ENCODE data around the gene HCN4. TPM values are rescaled to one million over a fixed set of nuclear protein-coding genes. Genes with fewer than 3 reads are reported as not detected.

The HCN4 gene
- total and polyA plus RNA-seq, 2 of the 8 experiments (the other 6 are each of a cell fraction or from before 2014, with no cell fraction given), result 3.7 to 8.5 TPM

GRCh38 chr15:73335471-73335870 is 33.3 kb downstream of the HCN4 start:
- no peak overlapping the region for H2BK15ac ChIP-seq (ENCODE audit: low read length)
- no peak overlapping the region for H4K5ac ChIP-seq (ENCODE audit: insufficient read length, low read depth, low read length)
- H3K9me3 ChIP-seq (ENCODE audit: insufficient read depth in 2 of 2, low read depth in 1 of 2, low read length in 1 of 2), result no peaks in the 10 kb centered on the region
- H2BK12ac ChIP-seq (ENCODE audit: low read depth, low read length), result no peak overlapping the region
- H3K4me1 ChIP-seq (replicated peaks in 1 of 4; ENCODE audit: control insufficient read depth in 3 of 4, insufficient read depth in 4 of 4, low read length in 3 of 4), result peaks cover 0 to 6% (median 2%) of the 10 kb centered on the region in 4 experiments; a peak in 2 of 7 replicates
- no peak overlapping the region for H2BK120ac ChIP-seq (replicated peaks; ENCODE audit: low read depth, low read length)
- no peak overlapping the region for H3K23ac ChIP-seq (ENCODE audit: insufficient read length)
- H3K27ac ChIP-seq (ENCODE audit: low read depth, low read length), result no peak overlapping the region; the same call in 1 of the 2 replicates
- H3K23me2 ChIP-seq (ENCODE audit: low read depth, low read length), result no peaks in the 10 kb centered on the region
- FAIRE-seq, result no peak
- H3K14ac ChIP-seq (ENCODE audit: insufficient read length), result no peak overlapping the region
- no peaks in the 10 kb centered on the region for H3K27me3 ChIP-seq (replicated peaks in 1 of 4; ENCODE audit: control insufficient read depth in 3 of 4, extremely low read depth in 1 of 4, insufficient read depth in 3 of 4, low read length in 3 of 4)
- H3K4ac ChIP-seq (replicated peaks; ENCODE audit: insufficient read length, low read depth, low read length), result no peak overlapping the region
- DNase-seq (ENCODE audit: low read depth in 1 of 2, low spot score in 2 of 2), result no peak
- ChIA-PET POLR2A (ENCODE audit: partially characterized antibody) (interaction anchor here (1.3 to 1.6 kb wide), 2 partner anchors 10 to 271 kb away, joined by 5 to 6 read pairs; no protein-coding TSS in a partner anchor), CTCF (ENCODE audit: partially characterized antibody) (interaction anchor here (0.7 to 1.8 kb wide), 2 partner anchors 10 to 576 kb away, joined by 3 to 6 read pairs; no protein-coding TSS in a partner anchor)
- H4K20me1 ChIP-seq (replicated peaks in 1 of 2; ENCODE audit: control insufficient read depth in 1 of 2, insufficient read depth in 2 of 2, low read length in 2 of 2), result peaks cover 2 to 4% of the 10 kb centered on the region in 2 experiments
- H3K56ac ChIP-seq (replicated peaks; ENCODE audit: insufficient read length, low read depth, low read length), result no peak overlapping the region
- peaks cover 8% of the 10 kb centered on the region for H3K79me1 ChIP-seq (ENCODE audit: low read depth, low read length)
- H2BK5ac ChIP-seq (ENCODE audit: low read depth, low read length), result no peak overlapping the region
- H4K91ac ChIP-seq (replicated peaks; ENCODE audit: insufficient read length, low read length), result no peak overlapping the region
- H3K18ac ChIP-seq (ENCODE audit: extremely low read depth, low read length), result no peak overlapping the region; the same call in 1 of the 2 replicates
- H4K8ac ChIP-seq (ENCODE audit: extremely low read depth, insufficient read depth, low read length), result no peak overlapping the region
- H3K9ac ChIP-seq (replicated peaks in 1 of 4; ENCODE audit: extremely low read depth in 1 of 4, low read depth in 3 of 4, low read length in 3 of 4), result no peak overlapping the region
- WGBS, 2 experiments (ENCODE audit: extremely low coverage in 1 of 2, insufficient coverage in 1 of 2, insufficient read length in 1 of 2, insufficient replicate concordance in 2 of 2, low coverage in 1 of 2, low lambda C conversion rate in 2 of 2, missing lambda C conversion rate in 1 of 2), result 86% methylated on average over 5 of the region's 5 CpGs; no CpG with 5 or more reads in 1 of the 2 experiments
- peaks cover 0 to 2% (median 0%) of the 10 kb centered on the region in 4 experiments; a peak in 3 of 8 replicates for H3K36me3 ChIP-seq (ENCODE audit: control insufficient read depth in 2 of 4, insufficient read depth in 4 of 4, low read length in 3 of 4)
- H3K4me3 ChIP-seq (ENCODE audit: extremely low read depth in 1 of 4, insufficient read depth in 2 of 4, low read depth in 3 of 4, low read length in 4 of 4), result no peak overlapping the region
- no peak overlapping the region for H2AK5ac ChIP-seq (ENCODE audit: low read depth, low read length)
- H3K4me2 ChIP-seq (ENCODE audit: insufficient read depth in 1 of 2, low read depth in 2 of 2, low read length in 2 of 2), result no peak overlapping the region
- H2BK20ac ChIP-seq (ENCODE audit: low read length), result no peak overlapping the region
- H2AFZ ChIP-seq (ENCODE audit: low read length), result no peak overlapping the region
- peaks cover 0 to 8% of the 10 kb centered on the region in 2 experiments; a peak in 2 of 4 replicates for H3K79me2 ChIP-seq (ENCODE audit: control insufficient read depth in 1 of 2, insufficient read depth in 2 of 2, low read length in 2 of 2)
- TF ChIP-seq RNF2 (IDR thresholded peaks at IDR 0.05; ENCODE audit: borderline replicate concordance, low read depth, low read length, missing control alignments, poor library complexity, severe bottlenecking), result no peak
- TF ChIP-seq POLR2A (IDR thresholded peaks at IDR 0.05; ENCODE audit: control extremely low read depth in 1 of 2, low read depth in 2 of 2, low read length in 2 of 2), result no peak
- TF ChIP-seq HDAC2 (IDR thresholded peaks at IDR 0.05; ENCODE audit: borderline replicate concordance in 1 of 2, low read depth in 2 of 2, low read length in 2 of 2), result no peak
- no peak for TF ChIP-seq CHD1 (IDR thresholded peaks at IDR 0.05; ENCODE audit: low read depth, low read length)
- no peak for TF ChIP-seq ZNF274 (IDR thresholded peaks at IDR 0.05; ENCODE audit: borderline replicate concordance, extremely low read depth, low read length)
- no peak for TF ChIP-seq CBX8 (IDR thresholded peaks at IDR 0.05; ENCODE audit: borderline replicate concordance, low read depth, low read length)
- no peak for TF ChIP-seq GABPA (IDR thresholded peaks at IDR 0.05; ENCODE audit: borderline replicate concordance, insufficient read depth, low read length)
- TF ChIP-seq MAFK (IDR thresholded peaks at IDR 0.05; ENCODE audit: low read depth, low read length), result no peak
